HepG2 (cell line): ENCODE results near the gene PEAK3. TPM values are rescaled to one million over a fixed set of nuclear protein-coding genes. Genes with fewer than 3 reads are reported as not detected.

Experiments used
- AGO2 ChIP-seq: fragments of 200-400 bp; formaldehyde crosslinking; optimal IDR thresholded peaks from 2 replicates; pipeline ENCODE3; 2017; ENCODE audit warnings: mild to moderate bottlenecking, low read depth, low read length, moderate library complexity
- AHDC1 ChIP-seq: sonication (generic); formaldehyde crosslinking; IDR thresholded peaks from 2 replicates; pipeline ENCODE4 v1.5.1; 2020; ENCODE audit warnings: mild to moderate bottlenecking, missing genetic modification reagents, borderline replicate concordance
- BRCA1 ChIP-seq: sonication (generic); formaldehyde crosslinking; IDR thresholded peaks from 2 replicates; pipeline ENCODE4 v1.4.0; 2020; ENCODE audit warnings: missing genetic modification reagents
- CHD4 ChIP-seq: fragments of 200-600 bp; sonication (generic); IDR thresholded peaks from 2 replicates; pipeline ENCODE4 v1.7.0; 2017; ENCODE audit warnings: mild to moderate bottlenecking, low read length, borderline replicate concordance
- DRAP1 ChIP-seq: IDR thresholded peaks from 2 replicates; pipeline ENCODE4 v1.6.1; 2016; ENCODE audit warnings: missing genetic modification reagents, missing compliant biosample characterization
- ERF ChIP-seq: IDR thresholded peaks from 2 replicates; pipeline ENCODE4 v1.6.1; 2018; ENCODE audit warnings: missing biosample characterization, missing genetic modification reagents
- ETV5 ChIP-seq: IDR thresholded peaks from 2 replicates; pipeline ENCODE4 v1.6.1; 2018; ENCODE audit warnings: missing biosample characterization, missing genetic modification reagents, inconsistent platforms, borderline replicate concordance
- HDAC2 ChIP-seq: sonication (generic); formaldehyde crosslinking; IDR thresholded peaks from 2 replicates; pipeline ENCODE4 v1.4.0; 2020; ENCODE audit warnings: missing genetic modification reagents
- ZMYM4 ChIP-seq: sonication (generic); formaldehyde crosslinking; IDR thresholded peaks from 2 replicates; pipeline ENCODE4 v1.8.1; 2023; ENCODE audit warnings: mild to moderate bottlenecking, missing genetic modification reagents
- ZNF251 ChIP-seq: sonication (generic); formaldehyde crosslinking; IDR thresholded peaks from 2 replicates; pipeline ENCODE4 v1.9.0; 2021; ENCODE audit warnings: mild to moderate bottlenecking, missing genetic modification reagents
- ZNF30 ChIP-seq: sonication (generic); formaldehyde crosslinking; IDR thresholded peaks from 2 replicates; pipeline ENCODE4 v1.5.0; 2020; ENCODE audit warnings: mild to moderate bottlenecking, missing genetic modification reagents
- ZNF672 ChIP-seq: sonication (generic); formaldehyde crosslinking; IDR thresholded peaks from 2 replicates; pipeline ENCODE4 v1.8.1; 2022; ENCODE audit warnings: missing genetic modification reagents
- ZNF790 ChIP-seq: sonication (generic); formaldehyde crosslinking; IDR thresholded peaks from 2 replicates; pipeline ENCODE4 v1.8.0; 2022; ENCODE audit warnings: missing genetic modification reagents, mild to moderate bottlenecking, borderline replicate concordance
- polyA plus RNA-seq, 8 experiments: library from polyadenylated mRNA; depleted of rRNA in 3 of 8; stranded (reverse) in 7 of 8; unstranded in 1 of 8; fragments of >200 nt; fragmentation: Illumina TruSeq in 4 of 8; extraction: Trizol in 4 of 8; gene quantifications; 2 replicates each; pipeline versions ENCODE4 v1.2.1 to v1.2.3, GENCODE V29; 2011 to 2016; ENCODE audit warnings: low read depth in 4 of 8, missing spikeins in 1 of 8, mixed read lengths in 1 of 8; ENCODE audit not compliant: insufficient read depth in 1 of 8
- total RNA-seq, 5 experiments: library from RNA; depleted of rRNA; stranded (reverse); fragments of >200 nt; fragmentation: Illumina TruSeq; extraction: Trizol; gene quantifications; 2 replicates each; pipeline ENCODE4 v1.2.3, GENCODE V29; 2016; ENCODE audit warnings: low read depth in 1 of 5
- TF ChIP-seq, protein P1 (sequence below): sonication (generic); formaldehyde crosslinking; IDR thresholded peaks from 2 replicates; pipeline ENCODE4 v1.5.1; 2020; ENCODE audit warnings: mild to moderate bottlenecking, missing genetic modification reagents
- TF ChIP-seq, protein P2 (sequence below): sonication (generic); formaldehyde crosslinking; IDR thresholded peaks from 2 replicates; pipeline ENCODE4 v1.5.1; 2020; ENCODE audit warnings: mild to moderate bottlenecking, missing genetic modification reagents, moderate library complexity

The PEAK3 gene
- total and polyA plus RNA-seq, 2 of the 13 experiments (the other 11 are each of a cell fraction or from before 2014, with no cell fraction given): not detected

DNA sequence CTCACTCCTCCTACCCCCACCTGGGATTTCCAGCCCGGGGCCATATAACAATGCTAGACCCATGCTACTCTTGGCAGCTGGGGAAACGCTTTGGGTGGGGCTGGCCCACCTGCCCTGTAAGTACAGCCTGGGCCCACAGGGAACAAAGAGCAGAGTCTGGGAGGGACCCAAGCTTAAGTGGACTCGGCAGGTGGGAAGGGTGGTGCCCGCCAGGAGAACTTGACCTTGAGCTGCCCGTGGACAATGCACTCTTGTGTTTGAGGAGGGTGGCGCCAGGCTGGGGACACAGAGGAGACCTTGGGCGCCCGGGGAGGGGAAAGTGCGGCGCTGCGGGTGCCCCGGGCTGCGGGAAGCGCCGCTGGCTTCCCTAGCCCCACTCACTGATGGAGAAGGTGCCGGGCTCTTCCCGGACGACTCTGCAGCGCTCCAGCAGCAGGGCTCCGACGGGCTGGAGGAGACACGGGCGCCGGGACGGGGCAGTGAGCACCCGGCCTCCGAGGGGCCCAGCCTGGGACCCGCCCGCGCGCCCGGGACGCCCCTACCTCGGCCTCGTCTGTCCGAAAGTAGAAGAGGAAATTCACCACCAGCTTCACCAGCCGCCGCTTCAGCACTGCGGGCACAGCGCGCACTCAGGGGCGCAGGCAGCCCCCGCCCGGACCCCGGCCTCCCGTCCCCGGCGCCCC is 46.5 kb downstream of the PEAK3 start (continued):
- TF ChIP-seq ZNF672 (0 out of 2 replicates have a peak, but pooled peaks have one; percentile 60), DRAP1 (0 out of 2 replicates have a peak, but pooled peaks have one; percentile 21), ZNF790 (CRISPR knock-in tag) (no peak), ETV5 (peak; percentile 22; the same call in 1 of the 2 replicates), ZNF251 (CRISPR knock-in tag) (no peak), ERF (CRISPR knock-in tag) (0 out of 2 replicates have a peak, but pooled peaks have one; percentile 23), AGO2 (peak; percentile 68), AHDC1 (no peak), CHD4 (0 out of 2 replicates have a peak, but pooled peaks have one; percentile 37), BRCA1 (0 out of 2 replicates have a peak, but pooled peaks have one; percentile 32), ZMYM4 (CRISPR knock-in tag) (0 out of 2 replicates have a peak, but pooled peaks have one; percentile 33), ZNF30 (CRISPR knock-in tag) (no peak), HDAC2 (CRISPR knock-in tag) (peak; percentile 48; the same call in 1 of the 2 replicates)
- TF ChIP-seq, protein P1, sequence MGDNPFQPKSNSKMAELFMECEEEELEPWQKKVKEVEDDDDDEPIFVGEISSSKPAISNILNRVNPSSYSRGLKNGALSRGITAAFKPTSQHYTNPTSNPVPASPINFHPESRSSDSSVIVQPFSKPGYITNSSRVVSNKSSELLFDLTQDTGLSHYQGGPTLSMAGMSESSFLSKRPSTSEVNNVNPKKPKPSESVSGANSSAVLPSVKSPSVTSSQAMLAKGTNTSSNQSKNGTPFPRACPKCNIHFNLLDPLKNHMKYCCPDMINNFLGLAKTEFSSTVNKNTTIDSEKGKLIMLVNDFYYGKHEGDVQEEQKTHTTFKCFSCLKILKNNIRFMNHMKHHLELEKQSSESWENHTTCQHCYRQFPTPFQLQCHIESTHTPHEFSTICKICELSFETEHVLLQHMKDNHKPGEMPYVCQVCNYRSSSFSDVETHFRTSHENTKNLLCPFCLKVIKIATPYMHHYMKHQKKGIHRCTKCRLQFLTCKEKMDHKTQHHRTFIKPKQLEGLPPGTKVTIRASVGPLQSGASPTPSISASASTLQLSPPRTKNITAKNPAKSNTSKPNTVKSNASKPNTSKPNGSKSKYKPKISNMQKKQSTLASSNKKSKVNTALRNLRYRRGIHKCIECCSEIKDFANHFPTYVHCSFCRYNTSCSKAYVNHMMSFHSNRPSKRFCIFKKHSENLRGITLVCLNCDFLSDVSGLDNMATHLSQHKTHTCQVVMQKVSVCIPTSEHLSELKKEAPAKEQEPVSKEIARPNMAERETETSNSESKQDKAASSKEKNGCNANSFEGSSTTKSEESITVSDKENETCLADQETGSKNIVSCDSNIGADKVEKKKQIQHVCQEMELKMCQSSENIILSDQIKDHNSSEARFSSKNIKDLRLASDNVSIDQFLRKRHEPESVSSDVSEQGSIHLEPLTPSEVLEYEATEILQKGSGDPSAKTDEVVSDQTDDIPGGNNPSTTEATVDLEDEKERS (CRISPR knock-in tag): 0 out of 2 replicates have a peak, but pooled peaks have one; percentile 23
- TF ChIP-seq, protein P2, sequence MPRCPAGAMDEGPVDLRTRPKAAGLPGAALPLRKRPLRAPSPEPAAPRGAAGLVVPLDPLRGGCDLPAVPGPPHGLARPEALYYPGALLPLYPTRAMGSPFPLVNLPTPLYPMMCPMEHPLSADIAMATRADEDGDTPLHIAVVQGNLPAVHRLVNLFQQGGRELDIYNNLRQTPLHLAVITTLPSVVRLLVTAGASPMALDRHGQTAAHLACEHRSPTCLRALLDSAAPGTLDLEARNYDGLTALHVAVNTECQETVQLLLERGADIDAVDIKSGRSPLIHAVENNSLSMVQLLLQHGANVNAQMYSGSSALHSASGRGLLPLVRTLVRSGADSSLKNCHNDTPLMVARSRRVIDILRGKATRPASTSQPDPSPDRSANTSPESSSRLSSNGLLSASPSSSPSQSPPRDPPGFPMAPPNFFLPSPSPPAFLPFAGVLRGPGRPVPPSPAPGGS (CRISPR knock-in tag): no peak
